ENCODE results near the gene PALS2. TPM values are rescaled to one million over a fixed set of nuclear protein-coding genes. Genes with fewer than 3 reads are reported as not detected.

The PALS2 gene
- total RNA-seq, 1 donor from 2014 or later: 43.1 TPM

DNA sequence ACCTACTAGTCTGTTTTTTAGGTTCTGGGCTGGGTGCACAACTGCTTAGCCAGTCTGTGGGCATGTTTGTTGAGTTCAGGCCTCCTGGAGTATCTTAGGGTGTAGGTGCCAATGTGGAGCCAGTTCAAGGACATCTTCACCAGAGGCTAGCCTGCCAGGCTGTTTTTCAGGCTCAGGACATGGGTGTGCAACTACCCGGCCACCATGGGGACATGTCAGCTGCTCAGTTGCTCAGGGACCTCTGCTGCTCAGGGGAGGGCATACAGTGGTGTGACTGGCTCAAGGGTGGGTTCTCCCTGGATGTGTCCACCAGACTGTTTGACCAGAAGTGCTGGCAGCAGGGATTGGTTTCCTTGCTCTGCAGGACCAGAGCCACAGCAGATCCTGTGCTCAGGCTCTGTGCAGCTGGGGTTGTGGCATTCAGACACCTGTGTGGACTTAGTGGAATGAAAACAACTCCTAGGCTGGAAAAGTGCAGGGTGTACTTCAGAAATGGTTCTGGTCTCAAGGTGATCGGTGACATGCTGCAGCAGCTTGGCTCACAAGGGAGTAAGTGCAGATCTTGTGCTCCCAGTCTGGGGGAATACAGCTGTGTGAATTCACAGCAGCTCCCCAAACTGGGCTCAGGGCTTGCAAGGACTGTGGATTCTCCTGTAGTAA, 44.8 kb downstream of the PALS2 start:
- Mint-ChIP-seq H3K4me1 (ENCODE audit: unreplicated experiment) (no peaks in the 10 kb centered on the region), H3K9me3 (peaks cover 6% of the 10 kb centered on the region), H3K27me3 (no peaks in the 10 kb centered on the region), H3K36me3 (peaks cover 9% of the 10 kb centered on the region), H3K4me3 (no peak overlapping the region), H3K27ac (no peak overlapping the region)
- TF ChIP-seq, protein P1, sequence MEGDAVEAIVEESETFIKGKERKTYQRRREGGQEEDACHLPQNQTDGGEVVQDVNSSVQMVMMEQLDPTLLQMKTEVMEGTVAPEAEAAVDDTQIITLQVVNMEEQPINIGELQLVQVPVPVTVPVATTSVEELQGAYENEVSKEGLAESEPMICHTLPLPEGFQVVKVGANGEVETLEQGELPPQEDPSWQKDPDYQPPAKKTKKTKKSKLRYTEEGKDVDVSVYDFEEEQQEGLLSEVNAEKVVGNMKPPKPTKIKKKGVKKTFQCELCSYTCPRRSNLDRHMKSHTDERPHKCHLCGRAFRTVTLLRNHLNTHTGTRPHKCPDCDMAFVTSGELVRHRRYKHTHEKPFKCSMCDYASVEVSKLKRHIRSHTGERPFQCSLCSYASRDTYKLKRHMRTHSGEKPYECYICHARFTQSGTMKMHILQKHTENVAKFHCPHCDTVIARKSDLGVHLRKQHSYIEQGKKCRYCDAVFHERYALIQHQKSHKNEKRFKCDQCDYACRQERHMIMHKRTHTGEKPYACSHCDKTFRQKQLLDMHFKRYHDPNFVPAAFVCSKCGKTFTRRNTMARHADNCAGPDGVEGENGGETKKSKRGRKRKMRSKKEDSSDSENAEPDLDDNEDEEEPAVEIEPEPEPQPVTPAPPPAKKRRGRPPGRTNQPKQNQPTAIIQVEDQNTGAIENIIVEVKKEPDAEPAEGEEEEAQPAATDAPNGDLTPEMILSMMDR (conservative IDR thresholded peaks at IDR 0.05): no peak
- no peak for DNase-seq (ENCODE audit: extremely low spot score, unreplicated experiment)

GRCh38 chr7:24619978-24620377, 46.7 kb downstream of the PALS2 start:
- no peak for DNase-seq (ENCODE audit: extremely low spot score, unreplicated experiment)
- no peak overlapping the region for H3K27ac Mint-ChIP-seq
- H3K4me3 Mint-ChIP-seq: no peak overlapping the region
- H3K9me3 Mint-ChIP-seq: peaks cover 6% of the 10 kb centered on the region
- peaks cover 9% of the 10 kb centered on the region for H3K36me3 Mint-ChIP-seq
- no peaks in the 10 kb centered on the region for H3K4me1 Mint-ChIP-seq (ENCODE audit: unreplicated experiment)
- TF ChIP-seq, protein P1 (conservative IDR thresholded peaks at IDR 0.05): no peak
- no peaks in the 10 kb centered on the region for H3K27me3 Mint-ChIP-seq

DNA sequence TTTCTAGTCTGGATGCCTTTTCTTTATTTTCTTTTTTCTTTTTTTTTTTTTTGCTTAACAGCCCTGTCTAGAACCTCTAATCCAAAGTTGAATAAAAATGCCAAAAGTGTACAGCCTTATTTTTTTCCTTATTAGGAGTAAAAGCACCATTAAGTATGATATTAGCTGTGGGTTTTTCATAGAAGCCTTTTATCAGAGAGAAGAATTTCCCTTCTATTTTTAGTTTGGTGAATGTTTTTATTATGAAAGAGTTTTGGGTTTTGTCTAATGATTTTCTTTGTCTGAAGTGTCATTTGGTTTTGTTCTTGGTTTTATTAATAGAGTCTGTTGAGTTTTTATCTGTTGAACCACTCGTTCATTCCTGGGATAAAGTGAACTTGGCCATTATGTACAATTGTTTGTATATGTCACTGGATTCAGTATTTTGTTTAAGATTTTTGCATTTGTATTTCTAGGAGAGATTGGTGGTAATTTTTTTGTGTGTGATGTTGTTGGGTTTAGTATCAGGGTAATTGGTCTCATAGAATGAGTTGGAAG, 49.5 kb downstream of the PALS2 start:
- H3K27me3 Mint-ChIP-seq: no peaks in the 10 kb centered on the region
- peaks cover 14% of the 10 kb centered on the region for H3K36me3 Mint-ChIP-seq
- H3K4me3 Mint-ChIP-seq: no peak overlapping the region
- TF ChIP-seq, protein P1 (conservative IDR thresholded peaks at IDR 0.05): no peak
- no peaks in the 10 kb centered on the region for H3K9me3 Mint-ChIP-seq
- no peaks in the 10 kb centered on the region for H3K4me1 Mint-ChIP-seq (ENCODE audit: unreplicated experiment)
- H3K27ac Mint-ChIP-seq: no peak overlapping the region
- DNase-seq (ENCODE audit: extremely low spot score, unreplicated experiment): no peak

Other genes starting within 250 kb of the PALS2 start
- gene GSDME, start 184.0 kb downstream of the PALS2 start, total RNA-seq (ENCODE audit: low replicate concordance): 5.6 and 10.8 TPM in 2 replicates